Measurements from ENCODE around the gene EPS8L1. TPM values are rescaled to one million over a fixed set of nuclear protein-coding genes. Genes with fewer than 3 reads are reported as not detected.

The EPS8L1 gene
- total RNA-seq, 6 donors from 2014 or later, result 30.2 to 55.7 (median 43.3) TPM

- Histone ChIP-seq H3K9me3 (no peaks in the 10 kb centered on the region), H3K27me3 (peaks cover 0 to 44% (median 15%) of the 10 kb centered on the region in 4 donors), H3K4me3 (peak overlapping the region in 3 of 4 donors; percentile 58 to 65 (median 63)), H3K4me1 (peaks cover 27 to 40% (median 32%) of the 10 kb centered on the region in 4 donors), H3K36me3 (no peaks in the 10 kb centered on the region), H3K27ac (peak overlapping the region; percentile 36 to 64 (median 62))
- 9 to 11% methylated on average over 26 to 39 of the region's 55 CpGs for WGBS, 2 donors
- ATAC-seq (ENCODE audit: low FRiP score in 2 of 2) (peak; percentile 80 to 88), DNase-seq (peak; percentile 77 to 94)
- no peak for TF ChIP-seq CTCF (IDR thresholded peaks at IDR 0.05)
- peak in 1 of 4 donors; percentile 34 for TF ChIP-seq POLR2A (IDR thresholded peaks at IDR 0.05)
Observed at GRCh38 chr19:55080121-55080967, 4.7 kb downstream of the EPS8L1 start.

- Histone ChIP-seq H3K27me3 (peaks cover 0 to 45% (median 15%) of the 10 kb centered on the region in 4 donors), H3K36me3 (no peaks in the 10 kb centered on the region), H3K4me3 (peak overlapping the region; percentile 16 to 65 (median 60)), H3K4me1 (peaks cover 27 to 36% (median 34%) of the 10 kb centered on the region in 4 donors), H3K27ac (peak overlapping the region; percentile 11 to 64 (median 50)), H3K9me3 (no peaks in the 10 kb centered on the region)
- TF ChIP-seq POLR2A (IDR thresholded peaks at IDR 0.05) (peak in 1 of 4 donors; percentile 61), CTCF (IDR thresholded peaks at IDR 0.05) (no peak), POLR2AphosphoS5 (IDR thresholded peaks at IDR 0.05) (peak in 1 of 2 donors; percentile 33), EP300 (IDR thresholded peaks at IDR 0.05) (no peak)
- 1 to 5% methylated on average over 23 to 25 of the region's 60 CpGs for WGBS, 2 donors
- ATAC-seq (ENCODE audit: low FRiP score in 2 of 2) (peak; percentile 76 to 82), DNase-seq (peak; percentile 91 to 98)
Observed at GRCh38 chr19:55080968-55081769, 5.5 kb downstream of the EPS8L1 start.

- WGBS, 2 donors, result 7 to 9% methylated on average over 15 to 19 of the region's 22 CpGs
- H3K27me3 ChIP-seq, result peaks cover 0 to 50% (median 17%) of the 10 kb centered on the region in 4 donors
Observed at GRCh38 chr19:55081770-55082019, 6.0 kb downstream of the EPS8L1 start.

More at GRCh38 chr19:55081770-55082019, 6.0 kb downstream of the EPS8L1 start:
- Histone ChIP-seq H3K4me1 (peaks cover 28 to 40% (median 37%) of the 10 kb centered on the region in 4 donors), H3K9me3 (no peaks in the 10 kb centered on the region), H3K4me3 (peak overlapping the region in 3 of 4 donors; percentile 58 to 65 (median 63)), H3K27ac (no peak overlapping the region), H3K36me3 (no peaks in the 10 kb centered on the region)
- TF ChIP-seq EP300 (IDR thresholded peaks at IDR 0.05) (no peak), CTCF (IDR thresholded peaks at IDR 0.05) (no peak), POLR2A (IDR thresholded peaks at IDR 0.05) (no peak), POLR2AphosphoS5 (IDR thresholded peaks at IDR 0.05) (no peak)
- no peak for ATAC-seq (ENCODE audit: low FRiP score in 2 of 2)
- no peak for DNase-seq
